Ramos (cell line): Measurements from ENCODE around the gene CST3.
"Not testable (repeated sequence)": the region's sequence is repeated elsewhere in the genome, so short reads cannot be mapped to it uniquely, and the experiment has no call there.

Experiments used
- in situ Hi-C: fragments of 300-500 bp; cut with MboI; formaldehyde crosslinking; loops from one replicate; pipeline ENCODE4 v1.14.3; 2022; ENCODE audit warnings: low sequenced_read_pairs; ENCODE audit not compliant: unreplicated experiment

Gene CST3

GRCh38 chr20:23637282-23638221 lies at the start of gene CST3:
Gene CST3 (minus strand): TSS chr20:23637955. CDS start chr20:23637862, 93 bp downstream.
- in situ Hi-C loops: no loop called here

DNA sequence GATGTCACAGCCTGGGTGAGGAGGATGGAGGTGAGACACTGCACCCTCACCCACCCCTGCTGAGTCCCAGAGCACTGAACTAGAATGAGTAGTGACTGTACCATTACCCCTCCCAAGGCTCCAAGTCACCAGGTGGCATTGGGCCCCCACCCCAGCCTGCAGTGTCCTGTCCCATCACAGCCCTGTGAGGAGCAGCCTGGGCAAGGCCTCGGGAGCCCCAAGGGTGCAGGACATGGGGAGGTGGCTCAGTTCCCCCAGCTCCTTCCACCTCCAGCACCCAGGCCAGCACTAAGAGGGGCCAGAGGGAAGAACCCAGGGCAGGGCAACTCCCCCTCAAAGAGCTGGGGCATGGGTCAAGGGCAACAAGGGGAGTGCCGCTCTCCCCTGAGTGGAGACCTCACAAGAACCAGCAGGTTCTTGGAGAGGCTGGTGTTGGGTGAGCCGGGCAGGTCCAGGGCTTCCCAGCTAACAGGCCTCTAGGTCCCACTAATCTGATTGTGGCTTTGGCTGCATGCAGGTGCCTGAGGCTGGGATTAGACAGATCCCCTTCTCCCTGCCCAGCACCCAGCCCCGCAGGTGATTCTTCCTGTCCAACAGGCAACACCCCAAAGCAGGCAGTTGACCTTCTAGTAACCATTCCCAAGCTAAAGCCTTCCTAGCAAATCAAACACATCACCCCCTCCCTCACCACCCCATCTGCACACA lies 48.4 kb upstream of the CST3 start:
- in situ Hi-C loops: no loop called here

DNA sequence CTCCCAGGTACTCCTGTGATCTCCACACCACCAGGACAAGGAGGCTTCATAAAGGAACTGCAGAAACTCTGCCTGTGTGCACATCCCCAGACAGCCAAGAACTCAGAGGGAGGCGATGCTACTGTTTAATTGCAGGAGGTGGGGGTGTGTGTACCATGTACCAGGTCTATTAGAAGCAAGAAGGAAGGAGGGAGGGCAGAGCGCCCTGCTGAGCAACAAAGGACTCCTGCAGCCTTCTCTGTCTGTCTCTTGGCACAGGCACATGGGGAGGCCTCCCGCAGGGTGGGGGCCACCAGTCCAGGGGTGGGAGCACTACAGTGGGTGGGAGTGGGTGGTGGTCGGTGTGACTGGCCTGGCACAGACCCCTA lies 47.8 kb upstream of the CST3 start:
- in situ Hi-C loops: not testable (repeated sequence)

DNA sequence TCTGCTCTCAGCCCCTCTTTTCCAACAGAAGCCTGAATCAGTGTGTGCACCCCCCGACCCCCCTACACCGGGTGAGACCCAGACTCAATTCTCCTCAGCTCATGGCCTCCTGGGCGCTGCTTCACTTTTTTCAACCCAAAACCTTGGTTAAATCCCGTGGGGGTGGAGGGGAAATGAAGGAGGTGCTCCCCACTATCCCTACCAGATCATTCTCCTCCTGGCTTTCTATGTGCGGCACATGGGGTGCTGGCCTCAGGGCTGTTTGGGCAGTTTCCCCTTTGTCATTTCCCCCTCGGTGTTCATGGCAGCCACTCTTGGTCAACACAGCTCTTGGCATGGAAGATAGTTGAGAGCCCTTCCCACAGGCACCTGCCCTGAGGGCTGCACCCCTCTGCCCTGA lies 46.5 kb upstream of the CST3 start:
- in situ Hi-C loops: no loop called here

DNA sequence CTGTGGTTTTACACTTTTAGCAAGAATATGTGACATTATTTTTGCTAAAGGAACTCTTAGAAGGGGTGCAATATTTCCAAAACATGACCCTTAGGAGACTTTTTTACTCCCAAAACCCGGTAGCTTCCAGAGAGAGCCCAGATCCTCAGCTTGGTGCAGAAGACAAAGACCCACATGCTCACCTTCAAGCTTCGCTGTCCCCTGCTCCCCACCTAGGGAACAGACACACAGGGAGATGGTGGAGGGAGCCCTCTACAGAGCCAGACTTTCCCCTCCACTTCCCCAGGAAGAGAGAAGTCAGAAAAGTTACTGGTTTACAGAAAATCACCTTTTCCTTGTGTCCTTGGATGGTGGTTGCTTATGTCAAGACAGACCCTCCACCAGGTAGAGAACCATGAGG lies 46.1 kb upstream of the CST3 start:
- in situ Hi-C loops: no loop called here

GRCh38 chr20:23683281-23683680 lies 45.5 kb upstream of the CST3 start:
- in situ Hi-C loops: no loop called here

- in situ Hi-C loops: no loop called here
These were observed 42.4 kb upstream of the CST3 start for GRCh38 chr20:23680146-23680545.

DNA sequence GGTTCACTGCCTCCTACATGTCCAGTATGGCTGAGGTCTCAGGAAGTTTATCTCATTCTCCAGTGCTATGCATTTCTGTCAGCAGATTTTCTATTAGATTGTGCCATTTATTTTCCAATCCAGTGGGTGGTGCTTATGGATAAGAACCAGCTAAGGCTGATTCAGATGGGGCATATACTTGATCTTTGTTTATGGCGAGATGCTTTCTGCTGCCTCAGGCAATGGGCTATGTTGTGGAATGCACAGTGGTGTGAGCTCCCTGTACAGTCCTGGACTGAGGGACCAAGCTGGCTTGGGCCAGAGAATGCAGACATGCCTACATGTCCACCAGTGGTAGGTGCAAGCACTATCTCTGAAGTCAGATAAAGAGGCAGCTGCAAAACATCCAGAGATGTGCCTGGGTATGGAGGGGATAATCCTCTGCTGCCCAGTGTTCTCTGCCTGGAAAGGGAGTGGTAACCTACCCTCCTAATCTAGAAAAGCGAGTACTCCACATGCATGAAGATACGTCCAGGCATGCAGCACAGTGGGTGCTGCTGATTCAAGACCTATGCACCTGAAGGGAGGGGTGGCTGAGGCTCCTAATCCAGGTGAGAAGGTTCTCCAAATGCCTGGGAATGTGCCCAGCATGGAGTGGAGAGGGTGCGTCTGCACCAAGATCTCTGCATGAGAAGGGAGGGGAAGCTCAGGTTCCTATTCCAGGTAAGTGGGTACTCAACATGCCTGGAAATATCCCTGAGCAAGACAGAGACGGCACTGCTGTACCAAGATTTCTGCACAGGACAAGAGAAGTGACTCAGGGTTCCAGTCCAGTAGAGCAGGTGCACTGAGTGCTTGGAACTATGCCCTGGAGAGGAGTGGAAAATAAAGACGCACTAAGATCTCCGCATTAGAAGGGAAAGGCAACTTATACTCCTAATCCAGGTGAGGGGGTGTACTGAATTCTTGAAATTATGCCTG lies 41.7 kb upstream of the CST3 start:
- in situ Hi-C loops: no loop called here

GRCh38 chr20:23673209-23673608 lies 35.5 kb upstream of the CST3 start:
- in situ Hi-C loops: no loop called here

DNA sequence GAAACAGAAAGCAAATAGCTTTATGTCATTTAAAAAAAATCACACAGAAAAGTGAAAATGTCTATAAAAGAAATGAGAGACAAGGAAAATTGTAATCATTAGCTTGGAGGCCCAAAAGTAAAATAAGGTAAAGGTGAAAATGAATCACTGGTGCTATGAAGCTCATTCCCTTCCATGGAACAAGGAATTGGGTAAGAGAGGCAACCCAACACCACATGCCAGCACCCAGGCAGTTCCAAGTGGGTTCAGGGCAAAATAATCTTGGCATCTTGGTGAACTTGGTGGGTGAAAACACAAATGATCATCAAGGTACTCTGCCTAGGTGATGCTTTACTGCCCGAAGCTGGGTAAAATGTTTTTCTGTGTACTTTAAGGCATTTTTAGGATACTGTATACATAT lies 34.4 kb upstream of the CST3 start:
- in situ Hi-C loops: no loop called here

DNA sequence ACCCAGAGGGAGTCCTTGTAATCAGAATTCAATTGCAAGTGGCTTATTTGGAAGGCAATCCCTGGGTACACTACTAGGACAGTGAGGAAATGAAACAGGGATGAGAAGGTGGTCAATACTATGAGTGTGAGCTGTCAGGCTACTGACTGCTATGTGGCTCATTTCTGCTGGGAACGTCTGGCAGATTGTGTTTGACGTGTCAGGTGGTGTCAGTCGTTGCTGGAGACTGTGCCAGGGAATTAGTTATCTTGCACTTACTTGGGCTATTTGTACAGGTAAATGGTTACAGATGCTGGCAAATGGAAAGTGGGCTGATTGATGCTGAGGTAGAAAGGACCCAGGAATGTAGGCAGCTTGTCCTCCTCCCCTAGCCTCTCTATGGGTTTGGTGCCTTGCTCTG lies 33.7 kb upstream of the CST3 start:
- in situ Hi-C loops: no loop called here

DNA sequence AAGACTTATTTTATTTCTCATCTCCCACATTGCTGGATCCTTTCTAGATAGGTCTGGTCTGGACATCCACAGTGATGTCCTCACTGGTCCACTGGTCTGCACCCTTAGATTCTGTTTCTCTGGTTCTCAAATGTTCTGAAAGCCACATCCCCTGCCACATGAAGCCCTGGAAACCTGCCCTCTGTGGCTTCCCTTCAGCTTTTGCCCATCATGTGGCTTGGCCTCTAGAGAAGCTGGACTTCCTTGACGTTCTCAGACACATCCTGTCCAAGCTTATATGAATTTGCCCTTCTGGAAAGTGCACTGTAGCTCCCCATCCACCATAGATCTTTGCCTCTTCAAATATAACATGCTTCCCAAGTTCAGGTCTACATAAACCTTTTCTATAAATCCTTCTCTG lies 32.6 kb upstream of the CST3 start:
- in situ Hi-C loops: no loop called here

GRCh38 chr20:23669866-23670265 lies 32.1 kb upstream of the CST3 start:
- in situ Hi-C loops: no loop called here

GRCh38 chr20:23669327-23669726 lies 31.6 kb upstream of the CST3 start:
- in situ Hi-C loops: no loop called here

GRCh38 chr20:23668477-23668951 lies 30.8 kb upstream of the CST3 start:
- in situ Hi-C loops: no loop called here

DNA sequence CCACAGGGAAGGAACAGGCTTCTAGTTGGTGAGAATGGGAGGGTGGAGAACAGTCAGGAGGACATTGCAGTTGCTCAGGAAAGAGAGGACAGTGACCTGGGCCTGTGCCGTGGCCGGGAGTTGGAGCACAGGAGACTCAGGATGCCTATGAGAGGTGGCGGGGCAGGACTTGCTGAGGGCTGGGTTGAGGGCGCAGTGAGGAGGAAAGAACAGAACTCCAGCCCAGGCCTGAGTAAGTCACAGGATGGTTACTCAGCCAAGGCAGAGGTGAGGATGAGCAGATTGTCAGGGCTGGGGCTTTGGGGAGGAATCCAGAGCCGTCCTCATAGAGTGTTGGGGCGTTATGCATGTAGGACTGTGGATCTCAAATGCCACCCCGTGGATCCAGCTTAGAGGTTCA lies 29.9 kb upstream of the CST3 start:
- in situ Hi-C loops: no loop called here

DNA sequence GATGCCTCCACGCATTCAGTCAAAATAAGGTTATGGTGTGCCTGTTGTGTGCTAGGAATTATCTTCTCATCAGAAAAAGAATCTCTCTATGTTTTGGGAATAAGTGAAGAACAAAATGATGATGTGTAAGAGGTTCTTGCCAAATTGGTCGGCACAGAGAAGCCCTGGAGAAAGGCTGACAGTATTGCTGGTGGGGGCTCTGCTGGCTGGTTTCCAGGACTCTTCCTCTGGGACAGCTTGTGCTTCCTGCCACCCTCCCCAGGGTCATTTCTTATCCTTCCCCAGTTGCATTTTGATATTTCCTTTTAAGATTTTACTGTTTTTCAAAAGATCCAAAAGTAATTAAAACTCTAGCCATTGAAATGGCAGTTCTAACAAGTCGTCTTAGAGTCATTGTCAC lies 28.9 kb upstream of the CST3 start:
- in situ Hi-C loops: no loop called here

DNA sequence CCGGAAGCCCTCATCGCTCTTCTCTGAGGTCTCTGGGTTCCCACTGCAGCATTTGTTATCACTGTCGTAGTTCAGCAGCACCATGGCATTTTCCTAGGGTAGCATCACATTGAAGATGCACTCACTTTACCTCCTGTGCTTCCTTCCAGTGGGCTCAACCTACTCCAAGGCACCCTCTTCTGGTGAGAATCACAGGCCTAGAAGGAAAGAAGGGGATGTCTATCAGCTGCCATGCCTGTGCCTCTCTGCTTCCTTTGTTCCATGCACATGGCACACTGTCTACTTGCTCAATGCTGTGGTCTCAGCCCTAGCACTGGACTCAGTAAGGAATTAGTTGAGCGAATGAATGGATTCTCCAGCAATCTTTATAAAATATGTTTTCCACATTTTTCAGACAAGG lies 28.4 kb upstream of the CST3 start:
- in situ Hi-C loops: no loop called here

GRCh38 chr20:23664954-23665353 lies 27.2 kb upstream of the CST3 start:
- in situ Hi-C loops: no loop called here

GRCh38 chr20:23664046-23664445 lies 26.3 kb upstream of the CST3 start:
- in situ Hi-C loops: not testable (repeated sequence)
